Measurements from ENCODE around the gene SLC25A27.
"Not testable (repeated sequence)": the region's sequence is repeated elsewhere in the genome, so short reads cannot be mapped to it uniquely, and the experiment has no call there.

The SLC25A27 gene

GRCh38 chr6:46652603-46653438 lies at the start of gene SLC25A27, which contains the start of gene CYP39A1:
SLC25A27 (plus strand) TSS chr6:46652975; CDS start chr6:46653193, 218 bp downstream.
CYP39A1 (minus strand) TSS chr6:46652818; CDS start chr6:46652582, 236 bp downstream.
- DNase-seq = peak; percentile 95

- no peak for DNase-seq
Measured at GRCh38 chr6:46605091-46605797, 47.5 kb upstream of the SLC25A27 start.

GRCh38 chr6:46606338-46606737 lies 46.4 kb upstream of the SLC25A27 start:
- peak; percentile 12 for DNase-seq

- DNase-seq = no peak
Measured at GRCh38 chr6:46610862-46611553, 41.8 kb upstream of the SLC25A27 start.

- no peak for DNase-seq
Measured at GRCh38 chr6:46612645-46613044, 40.1 kb upstream of the SLC25A27 start.

- no peak for DNase-seq
Measured at GRCh38 chr6:46618726-46619125, 34.0 kb upstream of the SLC25A27 start.

GRCh38 chr6:46626228-46626909 lies 26.4 kb upstream of the SLC25A27 start:
- DNase-seq = peak; percentile 40

- DNase-seq = no peak
Measured at GRCh38 chr6:46626976-46627375, 25.8 kb upstream of the SLC25A27 start.

GRCh38 chr6:46628498-46628897 lies 24.3 kb upstream of the SLC25A27 start:
- no peak for DNase-seq

GRCh38 chr6:46628976-46629375 lies 23.8 kb upstream of the SLC25A27 start:
- DNase-seq = no peak

GRCh38 chr6:46629691-46630090 lies 23.1 kb upstream of the SLC25A27 start:
- DNase-seq = no peak

GRCh38 chr6:46632053-46632452 lies 20.7 kb upstream of the SLC25A27 start:
- DNase-seq = no peak

GRCh38 chr6:46635462-46635861 lies 17.3 kb upstream of the SLC25A27 start:
- DNase-seq = no peak

- no peak for DNase-seq
Measured at GRCh38 chr6:46637145-46637544, 15.6 kb upstream of the SLC25A27 start.

GRCh38 chr6:46637933-46638332 lies 14.8 kb upstream of the SLC25A27 start:
- no peak for DNase-seq

GRCh38 chr6:46638650-46639049 lies 14.1 kb upstream of the SLC25A27 start:
- no peak for DNase-seq

GRCh38 chr6:46642928-46643751 lies 9.6 kb upstream of the SLC25A27 start:
- DNase-seq = no peak

GRCh38 chr6:46645265-46645664 lies 7.5 kb upstream of the SLC25A27 start:
- peak; percentile 64 for DNase-seq

GRCh38 chr6:46648108-46648507 lies 4.7 kb upstream of the SLC25A27 start:
- DNase-seq = not testable (repeated sequence)

GRCh38 chr6:46648869-46649492 lies 3.8 kb upstream of the SLC25A27 start:
- no peak for DNase-seq

- no peak for DNase-seq
Measured at GRCh38 chr6:46651006-46651405, 1.8 kb upstream of the SLC25A27 start.

Data from NCI-H1105 treated with DMSO at 0.1 percent for 48 hours (cell line).